AML-193 (cell line): ENCODE results near the gene SBNO2.

ENCODE experiments used
- DNase-seq, 2 experiments: peaks; one replicate each; lab custom pipeline; 2025; lab: John Stamatoyannopoulos, UW

Gene SBNO2, protein sequence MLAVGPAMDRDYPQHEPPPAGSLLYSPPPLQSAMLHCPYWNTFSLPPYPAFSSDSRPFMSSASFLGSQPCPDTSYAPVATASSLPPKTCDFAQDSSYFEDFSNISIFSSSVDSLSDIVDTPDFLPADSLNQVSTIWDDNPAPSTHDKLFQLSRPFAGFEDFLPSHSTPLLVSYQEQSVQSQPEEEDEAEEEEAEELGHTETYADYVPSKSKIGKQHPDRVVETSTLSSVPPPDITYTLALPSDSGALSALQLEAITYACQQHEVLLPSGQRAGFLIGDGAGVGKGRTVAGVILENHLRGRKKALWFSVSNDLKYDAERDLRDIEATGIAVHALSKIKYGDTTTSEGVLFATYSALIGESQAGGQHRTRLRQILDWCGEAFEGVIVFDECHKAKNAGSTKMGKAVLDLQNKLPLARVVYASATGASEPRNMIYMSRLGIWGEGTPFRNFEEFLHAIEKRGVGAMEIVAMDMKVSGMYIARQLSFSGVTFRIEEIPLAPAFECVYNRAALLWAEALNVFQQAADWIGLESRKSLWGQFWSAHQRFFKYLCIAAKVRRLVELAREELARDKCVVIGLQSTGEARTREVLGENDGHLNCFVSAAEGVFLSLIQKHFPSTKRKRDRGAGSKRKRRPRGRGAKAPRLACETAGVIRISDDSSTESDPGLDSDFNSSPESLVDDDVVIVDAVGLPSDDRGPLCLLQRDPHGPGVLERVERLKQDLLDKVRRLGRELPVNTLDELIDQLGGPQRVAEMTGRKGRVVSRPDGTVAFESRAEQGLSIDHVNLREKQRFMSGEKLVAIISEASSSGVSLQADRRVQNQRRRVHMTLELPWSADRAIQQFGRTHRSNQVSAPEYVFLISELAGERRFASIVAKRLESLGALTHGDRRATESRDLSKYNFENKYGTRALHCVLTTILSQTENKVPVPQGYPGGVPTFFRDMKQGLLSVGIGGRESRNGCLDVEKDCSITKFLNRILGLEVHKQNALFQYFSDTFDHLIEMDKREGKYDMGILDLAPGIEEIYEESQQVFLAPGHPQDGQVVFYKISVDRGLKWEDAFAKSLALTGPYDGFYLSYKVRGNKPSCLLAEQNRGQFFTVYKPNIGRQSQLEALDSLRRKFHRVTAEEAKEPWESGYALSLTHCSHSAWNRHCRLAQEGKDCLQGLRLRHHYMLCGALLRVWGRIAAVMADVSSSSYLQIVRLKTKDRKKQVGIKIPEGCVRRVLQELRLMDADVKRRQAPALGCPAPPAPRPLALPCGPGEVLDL (N-terminal part only)

DNA sequence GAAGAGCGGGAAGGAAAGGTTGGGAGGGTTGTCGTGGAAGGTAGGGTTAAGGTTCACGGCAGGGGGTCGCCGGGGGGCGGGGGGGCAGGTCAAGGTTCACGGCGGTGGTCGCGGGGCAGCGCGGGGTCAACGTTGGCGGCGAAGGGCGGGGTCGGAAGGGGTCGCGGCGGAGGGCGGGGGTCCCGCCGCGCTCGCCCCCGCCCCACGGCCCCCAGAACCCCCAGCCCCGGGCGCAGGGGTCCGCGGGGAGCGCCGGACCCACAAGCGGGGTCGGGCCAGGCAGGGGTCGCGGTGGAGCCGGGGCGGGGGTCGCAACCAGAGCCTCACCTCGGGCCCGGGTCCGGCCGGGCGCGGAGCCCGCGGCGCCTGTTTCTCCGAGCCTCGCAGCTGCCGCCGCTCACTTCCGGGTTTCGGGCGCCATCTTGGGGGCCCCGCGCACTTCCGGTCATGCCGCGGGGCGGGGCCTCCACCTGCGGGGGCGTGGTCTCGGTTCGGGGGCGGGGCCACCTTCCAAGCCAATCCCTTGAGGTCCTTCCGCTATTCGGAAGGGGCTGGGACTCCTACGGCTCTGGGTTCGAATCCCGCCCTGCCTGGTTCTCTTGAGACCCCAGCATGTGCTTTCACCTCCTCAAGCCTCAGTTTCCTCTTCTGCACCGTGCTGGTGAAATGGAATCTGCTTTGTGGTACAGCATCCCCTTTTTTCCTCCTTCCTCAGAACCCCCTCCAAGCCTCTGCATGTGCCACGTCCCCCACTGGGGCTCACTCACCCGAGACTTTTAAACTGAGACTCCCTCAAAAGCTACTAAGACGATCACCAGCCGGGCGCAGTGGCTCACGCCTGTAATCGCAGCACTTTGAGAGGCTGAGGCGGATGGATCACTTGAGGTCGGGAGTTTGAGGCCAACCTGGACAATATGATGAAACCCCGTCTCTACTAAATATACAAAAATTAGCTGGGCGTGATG is at the start of gene SBNO2:
Gene SBNO2 (minus strand): TSS at position 424 of the 965 bp plus-strand sequence. CDS start 19,992 bp downstream, outside the sequence.
- DNase-seq, result peak; percentile 45 to 68

DNA sequence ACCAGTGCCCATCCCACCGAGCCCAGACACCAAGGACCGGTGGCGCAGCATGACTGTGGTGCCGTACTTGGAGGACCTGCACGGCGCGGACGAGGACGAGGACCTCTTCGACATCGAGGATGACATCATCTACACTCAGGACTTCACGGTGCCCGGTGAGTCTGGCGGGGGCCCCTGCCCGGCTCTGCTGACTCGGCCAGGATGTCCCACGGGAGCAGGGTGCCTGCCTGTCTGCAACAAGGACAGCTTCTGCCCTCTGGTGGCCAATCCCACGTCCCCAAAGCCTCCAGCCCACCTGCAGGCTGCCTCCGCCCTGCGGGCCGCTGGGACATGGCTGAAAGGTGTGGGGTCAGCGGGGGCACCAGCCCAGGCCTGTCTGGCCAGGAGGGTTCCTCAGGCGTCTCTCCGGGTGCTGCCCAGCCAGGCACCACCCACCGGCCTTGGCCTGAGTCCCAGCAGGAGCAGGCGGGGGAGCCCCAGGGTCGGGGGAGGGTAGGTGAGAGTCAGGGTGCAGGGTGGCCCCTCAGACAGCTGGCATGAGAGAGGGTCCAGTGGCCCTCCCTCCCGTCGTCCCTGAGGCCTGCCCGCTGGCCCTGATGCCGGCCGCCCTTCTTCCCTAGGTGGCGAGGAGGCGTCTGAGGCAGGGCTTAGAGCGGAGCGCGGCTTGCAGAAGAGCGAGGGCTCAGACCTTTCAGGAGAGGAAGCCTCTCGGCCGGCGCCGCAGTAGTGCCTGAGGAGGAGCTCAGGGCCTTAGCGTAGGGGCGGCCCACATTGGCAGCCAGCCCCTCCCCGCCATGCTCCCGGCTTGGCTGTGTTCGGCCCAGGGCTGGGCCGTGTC is 49.2 kb upstream of the SBNO2 start:
- DNase-seq, result no peak

DNA sequence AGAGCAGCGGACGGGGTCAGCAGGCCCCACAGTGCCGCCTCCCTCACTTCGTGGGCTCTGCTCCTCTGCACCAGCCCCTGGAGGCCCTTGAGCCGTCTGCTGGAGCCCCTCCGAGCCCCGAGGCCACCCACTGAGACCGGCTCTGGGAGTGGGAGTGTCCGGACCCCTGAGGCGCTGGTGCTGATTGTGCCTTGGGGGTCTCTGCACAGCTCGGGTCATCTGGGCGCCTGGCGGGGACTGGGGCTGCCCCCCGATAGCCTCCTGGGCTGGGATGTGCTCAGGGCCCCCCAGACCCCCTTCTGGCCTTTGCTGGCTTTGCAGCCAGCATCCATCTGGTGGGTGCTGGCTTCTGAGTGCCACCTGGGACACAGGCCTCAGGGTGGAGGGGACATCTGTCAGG is 48.3 kb upstream of the SBNO2 start:
- DNase-seq, result no peak

DNA sequence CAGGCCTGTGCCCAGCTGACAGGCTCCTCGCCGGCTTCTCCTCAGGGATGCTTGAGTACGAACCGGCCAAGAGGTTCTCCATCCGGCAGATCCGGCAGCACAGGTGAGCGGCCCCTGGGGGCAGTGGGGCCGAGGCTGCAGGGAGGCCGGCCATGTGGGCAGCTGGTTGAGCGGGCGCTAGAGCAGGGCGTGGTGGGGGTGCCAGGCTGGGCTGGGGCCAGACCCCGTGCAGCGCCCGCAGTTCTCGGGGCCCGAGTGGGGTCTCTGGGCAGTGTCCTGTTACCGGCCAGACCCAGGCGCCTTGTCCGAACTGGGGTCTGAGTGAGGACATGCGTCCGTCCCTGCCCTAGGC is 47.8 kb upstream of the SBNO2 start:
- no peak for DNase-seq

DNA sequence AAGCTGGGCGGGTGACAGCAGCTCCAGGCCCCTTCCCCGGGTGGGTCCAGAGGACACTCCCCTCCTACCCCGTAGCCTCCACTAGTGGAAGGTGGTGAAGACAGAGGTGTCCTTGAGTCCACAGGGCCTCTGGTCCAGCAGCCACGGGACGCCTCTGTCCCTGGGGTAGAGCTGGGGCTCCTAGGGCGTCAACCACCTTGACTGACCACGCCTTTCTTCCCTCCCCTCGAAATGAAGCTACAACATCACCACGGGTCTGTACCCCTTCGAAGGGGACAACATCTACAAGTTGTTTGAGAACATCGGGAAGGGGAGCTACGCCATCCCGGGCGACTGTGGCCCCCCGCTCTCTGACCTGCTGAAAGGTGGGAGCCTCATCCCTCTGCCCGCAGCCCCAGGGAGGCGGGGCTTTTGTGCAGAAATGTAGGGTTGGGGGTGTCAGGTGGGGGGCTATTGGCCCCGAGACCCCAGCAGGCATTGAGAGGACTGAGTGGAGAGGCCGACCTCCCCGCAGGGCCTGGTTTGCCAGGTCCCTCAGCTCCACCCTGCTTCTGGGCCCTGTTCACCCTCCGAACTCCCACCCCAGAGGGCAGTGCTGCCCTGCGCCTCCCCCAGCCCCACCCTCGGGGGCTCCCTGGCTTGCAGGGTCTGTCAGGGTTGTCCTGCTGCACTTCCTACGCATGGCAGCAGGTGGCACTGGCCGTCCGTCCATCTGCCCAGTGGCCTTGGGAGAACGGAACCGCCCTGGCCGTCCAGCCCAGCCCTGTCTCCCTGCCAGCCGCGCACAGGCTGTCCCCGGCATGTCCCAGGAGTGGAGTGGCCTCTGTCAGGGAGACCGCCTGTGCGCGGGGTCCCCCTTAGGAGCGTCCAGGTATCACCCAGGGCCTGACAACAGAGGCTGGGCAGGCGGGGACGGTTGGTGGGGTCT is 47.2 kb upstream of the SBNO2 start:
- no peak for DNase-seq

DNA sequence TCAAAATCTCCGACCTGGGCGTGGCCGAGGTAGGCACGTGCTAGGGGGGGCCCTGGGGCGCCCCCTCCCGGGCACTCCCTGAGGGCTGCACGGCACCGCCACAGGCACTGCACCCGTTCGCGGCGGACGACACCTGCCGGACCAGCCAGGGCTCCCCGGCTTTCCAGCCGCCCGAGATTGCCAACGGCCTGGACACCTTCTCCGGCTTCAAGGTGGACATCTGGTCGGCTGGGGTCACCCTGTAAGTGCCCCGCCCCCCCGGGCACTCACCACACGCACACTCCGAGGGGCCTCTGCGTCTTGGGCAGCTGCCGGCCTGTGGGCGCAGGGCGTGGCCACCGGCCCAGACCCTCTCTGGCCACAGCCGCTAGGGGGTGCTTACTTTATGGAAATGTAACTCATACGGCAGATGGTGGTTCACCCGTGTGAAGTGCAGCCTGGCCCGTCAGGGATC is 46.4 kb upstream of the SBNO2 start:
- no peak for DNase-seq

DNA sequence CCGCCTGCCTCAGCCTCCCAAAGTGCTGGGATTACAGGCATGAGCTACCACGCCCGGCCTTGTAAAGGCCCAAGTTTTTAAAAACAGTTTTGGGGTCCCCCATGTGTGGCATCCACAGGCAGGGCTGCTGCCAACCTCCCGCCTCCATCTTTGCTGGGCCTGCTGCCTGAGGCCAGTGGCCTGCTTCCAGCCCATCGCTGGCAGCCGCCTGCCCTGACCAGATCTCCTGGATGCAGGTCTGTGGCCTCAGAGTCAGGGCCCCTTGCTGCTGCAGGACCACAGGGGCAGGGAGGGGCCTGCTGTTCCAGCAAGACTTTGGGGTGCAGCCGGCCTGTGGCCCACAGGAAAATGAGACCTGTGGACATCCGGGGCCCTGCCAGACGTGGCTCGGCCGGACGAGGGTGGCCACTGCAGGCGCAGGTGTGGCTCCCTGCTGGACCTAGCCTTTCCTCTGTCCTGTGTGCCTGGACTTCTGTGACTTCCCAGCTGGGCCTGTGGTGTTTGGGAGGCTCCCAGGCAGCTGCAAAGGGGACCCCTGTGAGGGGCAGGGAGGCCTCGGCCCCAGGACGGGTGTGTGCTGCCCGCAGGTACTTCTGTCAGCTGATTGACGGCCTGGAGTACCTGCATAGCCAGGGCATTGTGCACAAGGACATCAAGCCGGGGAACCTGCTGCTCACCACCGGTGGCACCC is 45.9 kb upstream of the SBNO2 start:
- DNase-seq, result no peak

DNA sequence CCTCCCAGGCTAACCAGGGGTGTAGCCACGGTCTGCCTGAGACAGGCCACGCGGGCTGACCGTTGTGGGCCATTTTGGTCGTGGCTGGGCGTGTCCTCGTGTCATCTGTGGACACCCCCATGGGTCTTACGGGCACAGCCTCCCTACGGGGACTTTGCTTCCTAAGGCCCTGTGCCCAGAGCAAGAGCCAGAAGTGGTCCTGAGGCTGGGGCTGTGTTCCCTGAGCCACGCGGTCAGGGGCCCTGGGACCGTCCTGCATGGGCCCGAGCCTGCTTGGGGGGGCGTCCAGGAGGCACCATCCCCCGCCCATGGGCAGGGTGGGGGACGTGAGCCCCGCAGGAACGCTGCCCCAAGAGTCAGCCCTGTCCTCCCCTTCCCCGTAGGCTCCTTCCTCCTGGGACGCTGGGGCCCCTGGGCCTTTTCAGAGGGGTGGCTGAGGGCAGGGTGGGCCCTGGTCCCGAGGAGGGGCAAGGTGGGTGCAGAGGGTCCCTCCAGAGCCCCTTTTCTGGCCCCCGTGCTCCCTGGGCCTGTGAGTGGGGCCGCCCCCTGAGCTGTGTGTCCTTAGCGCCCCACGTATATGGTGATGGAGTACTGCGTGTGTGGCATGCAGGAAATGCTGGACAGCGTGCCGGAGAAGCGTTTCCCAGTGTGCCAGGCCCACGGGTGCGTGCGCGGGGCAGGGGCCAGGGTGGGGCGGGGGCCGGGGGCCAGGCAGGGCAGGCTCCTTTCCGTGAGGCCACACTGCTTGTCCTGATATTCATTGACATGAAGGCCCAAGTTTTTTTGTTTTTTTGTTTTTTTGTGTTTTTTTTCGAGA is 44.9 kb upstream of the SBNO2 start:
- DNase-seq, result no peak

DNA sequence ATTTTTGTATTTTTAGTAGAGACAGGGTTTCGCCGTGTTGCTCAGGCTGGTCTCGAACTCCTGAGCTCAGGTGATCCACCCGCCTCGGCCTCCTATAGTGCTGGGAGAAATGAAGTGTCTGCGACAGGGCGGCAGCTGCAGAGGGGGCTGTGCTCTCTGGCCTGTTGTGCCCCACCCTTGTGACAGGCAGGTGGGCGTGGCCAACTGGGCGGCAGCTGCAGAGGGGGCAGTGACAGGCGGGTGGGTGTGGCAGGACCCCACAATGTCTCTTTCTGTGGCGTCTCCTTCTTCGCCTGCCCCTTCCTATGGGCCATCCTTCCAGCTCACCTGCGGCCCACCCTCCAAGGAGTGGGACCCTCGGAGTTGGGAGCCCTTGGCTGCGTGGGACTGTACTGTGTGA is 43.3 kb upstream of the SBNO2 start:
- DNase-seq, result no peak

DNA sequence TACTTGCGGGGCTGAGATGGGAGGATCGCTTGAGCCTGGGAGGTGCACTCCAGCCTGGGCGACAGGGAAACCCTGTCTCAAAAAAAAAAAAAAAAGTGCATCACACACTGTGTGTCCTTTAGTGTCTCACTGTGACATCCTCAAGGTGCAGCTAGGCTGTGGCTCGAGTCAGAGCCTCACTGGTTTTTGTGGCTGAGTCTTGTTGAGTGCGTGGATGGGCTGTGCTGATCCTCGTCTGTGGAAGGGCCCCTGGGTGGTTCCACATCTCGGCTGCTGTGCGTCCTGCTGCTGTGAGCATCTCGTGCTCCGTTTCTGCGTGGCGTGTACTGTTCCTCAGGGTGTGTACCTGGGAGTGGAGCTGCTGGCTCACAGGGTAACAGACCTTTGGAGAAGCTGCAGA is 42.7 kb upstream of the SBNO2 start:
- DNase-seq, result no peak

DNA sequence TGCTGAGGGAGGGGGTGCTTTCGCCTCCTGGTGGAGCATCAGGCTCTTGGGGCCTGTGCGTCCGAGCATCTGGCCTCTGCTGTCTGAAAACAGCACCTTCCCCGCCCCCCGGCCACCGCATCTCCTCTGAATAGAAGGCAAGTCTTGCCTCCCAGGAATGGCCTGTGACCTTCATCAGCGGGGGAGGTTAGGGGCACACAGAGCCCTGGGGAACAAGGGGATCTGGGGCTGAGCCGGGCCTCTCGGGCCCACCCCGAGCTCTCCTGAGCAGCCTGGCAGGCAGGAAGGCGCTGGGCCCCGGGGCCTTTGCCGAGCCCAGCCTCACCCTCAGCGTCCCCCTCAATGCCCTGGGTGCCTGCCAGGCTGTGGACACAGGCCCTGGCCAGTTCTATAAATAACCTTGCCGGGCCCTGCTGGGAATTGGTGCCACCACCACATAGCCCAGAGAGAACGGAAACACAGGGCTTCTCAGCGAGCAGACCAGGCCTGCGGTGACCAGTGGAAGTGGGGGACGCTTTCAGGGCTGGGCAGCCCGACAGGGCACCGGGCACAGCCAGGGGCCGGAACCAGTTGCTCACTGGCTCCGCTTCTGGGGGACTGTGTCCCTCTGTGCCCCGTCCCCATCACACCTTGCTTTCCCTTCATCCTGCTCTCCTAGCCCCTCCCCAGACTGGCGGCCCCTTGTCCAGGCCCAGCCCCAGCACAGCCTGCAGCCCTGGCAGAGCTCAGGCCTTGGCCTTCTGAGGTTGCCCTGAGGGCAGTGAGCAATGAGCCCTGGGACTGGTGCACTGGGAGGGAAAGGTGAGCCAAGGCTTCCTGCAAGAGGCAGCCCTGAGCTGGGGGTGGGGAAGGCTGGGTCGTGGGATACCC is 41.0 kb upstream of the SBNO2 start:
- no peak for DNase-seq

DNA sequence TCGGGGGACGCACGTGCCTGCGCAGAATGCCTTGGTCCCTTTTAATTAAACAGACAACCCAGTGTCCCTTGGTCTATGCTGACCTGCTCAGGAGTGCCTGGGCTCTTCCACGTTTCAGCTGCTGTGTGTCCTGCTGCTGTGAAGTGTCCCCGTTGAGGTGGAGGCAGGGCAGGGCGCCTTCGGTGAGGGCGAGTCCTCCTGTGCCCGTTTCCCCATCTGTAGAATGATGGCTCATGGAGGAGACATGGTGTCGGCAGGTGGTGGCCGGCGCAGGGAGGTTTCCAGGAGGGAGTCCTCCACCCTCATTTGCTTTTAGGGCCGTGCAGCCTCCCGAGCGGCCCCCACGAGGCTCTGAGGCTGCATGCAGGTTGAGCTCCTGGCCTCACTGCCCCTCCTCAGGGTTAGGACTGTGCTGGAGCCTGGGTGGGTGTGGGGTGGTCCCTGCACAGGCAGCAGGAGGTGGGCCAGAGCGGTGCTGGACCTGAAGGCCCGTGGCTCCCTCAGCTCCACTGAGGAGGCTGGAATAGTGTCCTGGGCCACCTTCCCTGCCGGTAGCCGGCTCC is 40.3 kb upstream of the SBNO2 start:
- no peak for DNase-seq

DNA sequence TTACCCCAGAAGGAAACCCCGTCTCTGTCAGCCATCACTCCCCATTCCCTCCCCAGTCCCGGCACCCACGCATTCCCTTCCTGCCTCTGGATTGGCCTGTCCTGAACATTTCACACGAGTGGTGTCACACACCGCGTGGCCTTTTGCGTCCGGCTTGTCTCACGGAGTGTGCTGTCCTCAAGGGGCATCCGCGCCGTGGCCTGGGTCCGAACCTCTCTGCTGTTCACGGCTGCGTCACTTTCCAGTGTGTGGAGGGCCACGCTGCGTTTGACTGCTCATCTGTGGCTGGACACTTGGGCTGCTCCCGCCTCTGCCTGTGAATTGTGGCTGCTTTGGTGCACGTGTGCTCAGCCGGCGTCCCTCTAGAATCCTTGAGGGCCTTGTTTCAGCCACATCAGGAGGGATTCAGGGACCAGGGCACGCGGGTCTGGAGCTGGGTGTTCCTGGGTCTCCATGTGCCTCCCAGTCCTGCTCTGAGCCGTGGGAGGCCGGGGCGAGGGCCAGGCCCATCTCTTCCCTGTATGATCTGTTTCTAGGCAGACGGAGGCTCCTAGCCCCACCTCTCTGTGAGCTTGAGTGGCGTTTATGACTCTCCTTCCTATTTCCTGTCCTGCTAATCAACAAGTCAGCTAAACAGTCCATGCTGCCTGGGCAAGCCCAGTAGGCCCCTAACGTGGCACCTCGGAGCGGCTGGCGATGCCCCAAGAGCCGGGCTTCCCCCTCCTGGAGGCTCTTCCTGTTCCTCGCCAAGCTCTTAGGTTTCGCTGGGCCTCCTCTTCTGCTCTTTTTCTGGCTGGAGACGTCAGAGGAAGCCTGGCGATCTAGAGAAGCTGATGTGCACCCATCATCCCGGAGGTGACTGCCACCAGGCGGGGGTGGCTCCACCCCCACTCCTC is 39.6 kb upstream of the SBNO2 start:
- no peak for DNase-seq

DNA sequence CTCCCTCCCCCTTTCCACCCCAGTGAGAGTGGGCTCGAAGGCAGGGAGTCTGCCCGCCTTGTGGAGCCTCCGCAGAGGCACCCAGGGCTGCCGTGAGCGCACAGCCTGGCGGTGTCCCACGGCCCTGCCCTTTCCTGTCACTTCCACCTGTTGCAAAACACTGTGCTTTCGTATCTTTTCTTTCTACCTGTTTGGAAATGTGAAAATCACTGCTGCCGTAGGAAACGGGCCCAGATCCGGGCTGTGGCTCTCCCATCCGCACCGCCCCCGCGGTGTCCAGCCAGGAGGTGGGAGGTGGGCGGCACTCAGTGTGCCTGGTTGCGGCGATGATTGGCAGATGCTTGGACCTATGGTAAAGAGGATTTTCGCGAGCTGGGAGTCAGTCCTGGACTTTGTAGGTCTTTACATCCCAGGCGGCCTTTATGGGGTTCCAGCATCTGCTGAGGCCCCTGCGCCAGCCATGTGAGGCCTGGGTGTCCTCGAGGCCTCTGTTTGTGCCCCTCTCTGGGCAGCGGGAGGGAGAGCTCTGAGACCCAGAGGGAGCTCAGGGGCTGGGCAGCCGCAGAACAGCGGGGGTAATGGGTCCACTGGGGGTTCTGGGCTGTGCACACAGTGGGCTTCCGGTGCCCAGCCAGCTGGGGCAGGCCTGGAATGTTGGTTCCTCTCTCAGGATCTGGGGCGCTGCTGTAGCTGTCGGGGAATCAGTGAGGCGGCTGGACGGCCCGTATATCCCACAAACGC is 37.6 kb upstream of the SBNO2 start:
- DNase-seq, result no peak

DNA sequence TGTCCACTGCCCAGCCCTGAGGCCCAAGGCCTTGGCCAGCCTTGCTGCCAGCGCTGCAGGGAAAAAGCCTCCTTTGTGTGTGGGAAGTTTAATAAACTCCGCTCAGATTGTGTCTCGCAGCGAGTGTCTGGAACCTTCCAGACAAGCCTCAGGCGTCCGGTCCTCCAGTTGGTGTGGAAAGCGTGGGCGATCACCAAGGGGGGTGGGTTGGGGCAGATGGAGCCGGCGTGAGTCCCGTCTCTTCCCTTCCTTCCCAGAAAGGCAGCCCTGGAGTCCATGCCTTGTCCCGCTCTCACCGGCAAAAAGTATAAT is 36.1 kb upstream of the SBNO2 start:
- no peak for DNase-seq
